DMS79 treated with DMSO at 0.1 percent for 48 hours (cell line): ENCODE data around the gene TMC2.

Experiments
- DNase-seq: peaks from one replicate; lab custom pipeline; 2025; lab: John Stamatoyannopoulos, UW

Gene TMC2

DNA sequence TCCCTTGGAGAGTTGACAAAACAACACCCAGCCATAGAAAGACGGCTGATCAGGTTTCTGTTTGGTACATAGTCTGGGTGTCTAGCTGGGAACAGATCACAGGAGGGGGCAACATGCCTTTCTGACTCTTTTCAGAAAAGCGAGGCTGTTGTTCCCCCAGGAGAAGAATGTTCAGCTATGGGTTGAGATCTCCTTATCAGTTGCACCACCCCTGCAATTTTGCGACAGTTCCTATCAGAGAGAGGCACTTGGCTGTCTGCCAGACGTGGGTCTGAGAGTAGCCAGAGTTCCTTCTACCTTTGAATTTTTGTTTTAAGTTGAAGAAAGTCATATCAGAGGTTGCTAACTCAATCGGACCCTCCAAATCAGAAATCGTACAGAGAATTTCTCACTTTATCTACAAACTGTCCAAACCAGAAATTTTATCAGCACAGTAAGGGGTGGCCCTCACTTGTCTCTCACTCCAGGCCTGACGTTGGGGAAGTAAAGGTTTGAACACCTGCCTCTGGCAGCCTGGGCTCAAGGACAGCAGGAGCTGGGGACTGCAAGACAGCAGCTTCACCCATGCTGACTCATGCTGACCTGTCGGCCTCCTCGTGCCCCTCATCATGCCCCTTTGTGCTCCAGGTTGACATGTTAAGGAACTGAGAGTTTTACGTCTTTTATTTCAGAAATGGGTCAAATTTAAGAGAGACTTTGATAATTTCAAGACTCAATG, 42.3 kb downstream of the TMC2 start:
- no peak for DNase-seq

DNA sequence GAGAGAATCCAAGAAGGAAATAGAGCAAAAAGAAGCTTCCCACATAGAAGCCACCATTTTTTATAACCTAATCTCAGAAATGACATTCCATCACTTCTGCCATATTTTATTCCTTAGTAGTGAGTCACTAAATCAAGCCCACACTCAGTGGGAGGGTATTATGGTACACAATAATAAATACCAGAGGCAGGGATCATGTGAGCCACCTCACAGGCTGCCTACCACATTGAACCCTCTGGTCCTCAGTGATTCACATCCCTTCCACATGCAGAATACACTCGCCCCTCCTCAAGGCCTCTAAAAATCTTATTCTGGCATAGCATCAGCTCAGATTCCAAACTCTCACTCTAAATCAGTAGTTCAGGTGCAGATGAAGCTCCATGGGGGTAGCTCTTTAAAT, 49.4 kb downstream of the TMC2 start:
- DNase-seq: no peak

DNA sequence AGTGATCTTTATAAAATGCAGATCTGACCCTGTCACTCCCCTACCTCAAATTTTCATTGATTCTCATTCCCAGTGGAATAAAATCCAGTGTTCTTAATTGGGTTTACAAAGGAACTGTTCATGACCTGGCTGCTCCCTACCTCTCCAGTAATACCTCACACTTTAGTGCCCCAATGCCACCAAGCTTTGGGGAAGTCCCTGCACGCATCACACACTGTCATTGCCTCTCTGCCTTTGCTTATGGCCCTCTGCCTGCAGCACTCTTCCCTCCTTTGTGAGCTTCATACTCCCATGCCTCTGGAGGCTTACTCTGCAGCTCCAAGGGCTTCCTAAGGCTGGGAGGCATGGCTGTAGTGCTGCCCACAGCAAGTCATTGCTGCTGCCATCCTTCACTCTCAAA, 57.4 kb downstream of the TMC2 start:
- DNase-seq: no peak

GRCh38 chr20:2595076-2595475, 58.7 kb downstream of the TMC2 start:
- no peak for DNase-seq

DNA sequence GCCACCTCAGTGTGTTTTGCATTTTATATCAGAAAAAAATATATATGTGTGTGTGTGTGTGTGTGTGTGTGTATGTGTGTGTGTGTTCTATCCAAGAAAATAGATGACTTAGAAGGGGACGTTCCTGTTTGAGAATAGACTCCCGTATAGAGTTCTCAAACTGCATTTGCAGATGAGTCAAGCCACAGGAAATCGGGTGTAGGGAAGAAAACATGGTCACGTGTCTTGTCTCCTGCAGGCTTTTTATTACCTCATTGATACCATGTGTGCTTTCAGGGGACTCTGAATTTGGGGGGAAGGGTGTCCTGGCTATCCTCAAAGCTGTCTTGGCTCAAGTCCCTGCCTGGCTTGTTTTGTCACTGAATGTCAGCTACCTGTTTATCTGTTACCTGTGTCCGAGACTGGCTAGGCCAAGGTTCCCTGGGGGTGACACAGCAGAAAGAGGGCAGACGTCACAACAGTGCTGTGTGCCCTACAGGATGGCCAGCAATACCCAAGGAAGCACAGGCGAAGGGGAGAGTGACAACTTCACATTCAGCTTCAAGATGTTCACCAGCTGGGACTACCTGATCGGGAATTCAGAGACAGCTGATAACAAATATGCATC, 60.4 kb downstream of the TMC2 start:
- DNase-seq: no peak

DNA sequence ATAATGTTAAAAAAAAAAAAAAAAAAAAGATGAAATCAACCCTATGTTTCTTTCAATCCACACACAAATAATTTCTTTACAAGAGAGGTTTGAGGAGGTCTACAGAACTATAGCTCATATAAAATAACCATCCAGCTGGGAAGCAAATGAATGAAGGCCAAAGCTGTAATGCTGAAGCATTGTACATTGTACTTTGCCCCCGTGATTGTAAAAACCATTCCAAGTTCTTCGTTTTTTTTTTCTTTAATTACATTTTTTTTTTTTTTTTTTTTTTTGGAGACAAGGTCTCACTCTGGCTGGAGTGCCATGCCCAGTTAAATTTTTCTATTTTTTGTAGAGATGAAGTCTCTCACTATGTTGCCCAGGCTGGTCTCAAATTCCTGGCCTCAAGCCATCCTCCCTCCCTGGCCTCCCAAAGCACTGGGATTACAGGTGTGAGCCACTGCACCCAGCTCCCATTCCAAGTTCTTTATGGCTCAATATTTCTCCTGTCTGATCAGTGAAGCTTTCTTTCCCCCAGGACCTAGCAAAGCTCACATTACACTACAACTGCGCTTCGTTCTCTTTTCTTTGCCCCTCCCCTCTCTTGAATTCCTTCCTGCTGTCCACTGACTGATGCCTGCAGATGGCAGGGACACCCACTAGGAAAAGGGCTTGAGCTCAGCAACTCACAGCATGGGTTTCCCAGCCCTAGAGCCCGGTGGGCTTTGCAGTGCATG, 63.1 kb downstream of the TMC2 start:
- DNase-seq: no peak

GRCh38 chr20:2602046-2602735, 65.8 kb downstream of the TMC2 start:
- DNase-seq: no peak

DNA sequence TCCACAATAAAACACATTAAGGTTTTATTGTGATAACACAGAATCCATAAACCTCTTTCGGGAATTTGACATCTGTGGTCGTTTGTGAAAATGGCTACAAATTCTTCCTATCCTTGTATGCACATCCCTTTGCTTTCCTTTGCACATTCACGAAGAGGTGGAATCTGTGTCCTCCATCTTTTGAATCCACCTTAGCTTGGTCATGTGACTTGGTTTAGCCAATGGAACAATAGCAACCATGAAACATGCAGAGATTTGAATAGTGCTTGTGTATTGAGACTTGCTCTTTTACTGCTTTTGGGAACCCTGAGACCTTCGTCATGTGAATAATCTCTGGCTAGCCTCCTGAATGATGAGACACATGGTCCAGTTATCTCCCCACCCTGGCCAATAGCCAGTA, 66.4 kb downstream of the TMC2 start:
- DNase-seq: no peak

- no peak for DNase-seq
These were observed 67.6 kb downstream of the TMC2 start for GRCh38 chr20:2603816-2604505.

GRCh38 chr20:2604506-2604835, 68.1 kb downstream of the TMC2 start:
- no peak for DNase-seq

GRCh38 chr20:2606507-2607006, 70.2 kb downstream of the TMC2 start:
- no peak for DNase-seq

DNA sequence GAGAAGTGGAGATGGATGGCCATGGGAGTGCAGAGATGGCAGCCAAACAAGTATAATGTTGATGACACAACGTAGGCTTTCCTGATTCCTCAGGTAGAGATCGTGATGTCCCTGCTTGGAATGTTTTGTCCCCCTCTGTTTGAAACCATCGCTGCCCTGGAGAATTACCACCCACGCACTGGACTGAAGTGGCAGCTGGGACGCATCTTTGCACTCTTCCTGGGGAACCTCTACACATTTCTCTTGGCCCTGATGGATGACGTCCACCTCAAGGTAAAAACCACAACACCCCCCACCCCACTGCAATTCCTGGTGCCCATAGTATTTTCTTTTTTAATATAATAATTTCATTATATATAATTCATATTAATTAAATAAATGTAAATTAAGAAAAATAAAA, 74.0 kb downstream of the TMC2 start:
- DNase-seq: no peak

GRCh38 chr20:2610941-2611720, 74.8 kb downstream of the TMC2 start:
- DNase-seq: no peak

GRCh38 chr20:2612073-2612472, 75.7 kb downstream of the TMC2 start:
- DNase-seq: no peak

GRCh38 chr20:2616634-2617033, 80.3 kb downstream of the TMC2 start:
- no peak for DNase-seq

DNA sequence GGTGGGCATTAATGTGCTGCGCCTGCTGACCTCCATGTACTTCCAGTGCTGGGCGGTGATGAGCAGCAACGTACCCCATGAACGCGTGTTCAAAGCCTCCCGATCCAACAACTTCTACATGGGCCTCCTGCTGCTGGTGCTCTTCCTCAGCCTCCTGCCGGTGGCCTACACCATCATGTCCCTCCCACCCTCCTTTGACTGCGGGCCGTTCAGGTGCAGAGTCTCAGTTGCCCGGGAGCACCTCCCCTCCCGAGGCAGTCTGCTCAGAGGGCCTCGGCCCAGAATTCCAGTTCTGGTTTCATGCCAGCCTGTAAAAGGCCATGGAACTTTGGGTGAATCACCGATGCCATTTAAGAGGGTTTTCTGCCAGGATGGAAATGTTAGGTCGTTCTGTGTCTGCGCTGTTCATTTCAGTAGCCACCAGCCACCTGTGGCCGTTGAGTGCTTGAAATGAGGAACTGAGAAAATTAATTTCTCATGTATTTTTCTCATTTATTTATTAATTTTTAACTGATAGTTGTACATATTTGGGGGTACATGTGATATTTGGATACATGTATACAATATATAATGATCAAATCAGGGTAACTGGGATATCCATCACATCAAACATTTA, 80.8 kb downstream of the TMC2 start:
- no peak for DNase-seq

- DNase-seq: no peak
These were observed 82.4 kb downstream of the TMC2 start for GRCh38 chr20:2618815-2619214.

DNA sequence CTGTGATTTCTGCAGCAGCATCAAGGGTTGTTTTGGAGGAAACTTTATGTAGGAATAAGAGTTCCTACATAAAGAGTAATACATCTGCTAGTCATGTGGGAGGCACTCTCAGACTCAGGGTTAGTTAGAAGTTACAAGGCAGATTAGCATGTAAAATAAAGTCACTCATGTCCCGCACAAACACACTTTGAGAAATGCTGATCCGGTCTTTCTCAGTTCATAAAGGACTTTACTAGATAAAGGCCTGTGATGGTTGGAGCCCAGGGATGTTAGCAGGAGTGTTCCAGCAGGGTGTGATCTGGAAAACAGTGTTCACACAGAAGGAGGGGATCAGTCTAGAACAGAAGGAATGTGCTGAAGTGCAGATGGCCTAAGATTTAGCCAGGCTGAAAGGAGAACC, 83.0 kb downstream of the TMC2 start:
- no peak for DNase-seq

DNA sequence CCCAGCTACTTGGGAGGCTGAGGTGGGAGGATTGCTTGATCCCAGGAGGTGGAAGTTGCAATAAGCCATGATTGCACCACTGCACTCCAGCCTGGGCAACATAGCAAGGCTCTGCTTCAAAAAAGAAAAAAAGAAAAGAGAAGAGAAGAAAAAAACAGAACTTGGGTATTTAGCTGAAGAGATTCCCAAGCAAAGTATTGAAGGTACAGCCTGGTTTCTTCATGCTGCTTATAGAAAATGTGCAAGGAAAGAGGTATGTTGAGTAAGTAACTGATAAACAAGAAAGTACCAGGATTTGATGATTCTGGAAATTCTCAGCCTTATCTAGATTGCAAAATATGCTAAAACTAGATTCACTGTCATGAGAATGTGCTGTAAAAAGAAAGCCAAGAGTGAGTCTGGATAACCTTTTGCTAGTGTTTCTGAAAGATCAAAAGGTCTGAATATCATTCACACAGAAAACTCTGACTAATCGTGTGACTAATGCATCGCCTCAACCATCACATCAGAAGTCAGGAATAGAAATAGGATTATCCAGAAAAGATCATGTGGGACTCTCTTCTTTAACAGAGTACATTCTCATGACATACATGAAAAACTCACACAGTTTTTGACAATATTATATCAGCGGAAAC, 83.7 kb downstream of the TMC2 start:
- no peak for DNase-seq

- no peak for DNase-seq
These were observed 87.8 kb downstream of the TMC2 start for GRCh38 chr20:2624190-2624589.
